Activated naive CD4-positive, alpha-beta T cell (primary cell): ENCODE results near the gene METTL16.
"Not testable (repeated sequence)": the region's sequence is repeated elsewhere in the genome, so short reads cannot be mapped to it uniquely, and the experiment has no call there.

Experiments
- DNase-seq, 4 experiments: peaks; one replicate each; lab custom pipeline; 2025; lab: John Stamatoyannopoulos, UW

METTL16 gene

DNA sequence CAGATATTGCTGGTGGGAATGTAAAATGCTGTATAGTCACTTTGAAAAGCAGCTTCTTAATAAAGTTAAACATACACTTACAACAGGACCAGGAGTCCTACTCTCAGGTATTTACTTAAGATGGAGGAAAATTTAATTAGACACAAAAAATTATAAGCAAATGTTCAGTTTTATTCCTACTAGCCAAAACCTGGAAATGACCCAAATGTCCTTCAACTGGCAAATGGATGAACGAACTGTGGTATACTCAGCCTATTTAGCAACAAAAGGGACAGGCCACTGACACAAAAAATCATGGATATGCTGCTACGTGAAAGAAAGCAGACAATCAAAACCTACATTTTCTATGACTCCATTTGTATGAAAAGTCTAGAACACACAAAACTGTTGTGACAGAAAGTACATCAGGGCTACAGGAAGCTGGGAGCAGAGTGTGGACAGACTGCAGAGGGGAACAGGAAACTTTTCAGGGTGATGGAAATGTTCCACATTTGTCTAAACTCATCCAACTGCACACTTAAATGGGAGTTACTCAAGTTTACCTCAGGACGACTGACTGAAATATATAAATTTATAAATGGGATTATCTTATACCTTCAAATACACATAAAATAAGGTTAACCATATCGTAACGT is 61.6 kb downstream of the METTL16 start:
- DNase-seq, result no peak

- no peak for DNase-seq
These were observed 62.2 kb downstream of the METTL16 start for GRCh38 chr17:2449486-2449885.

GRCh38 chr17:2447479-2447878 is 64.2 kb downstream of the METTL16 start:
- not testable (repeated sequence) for DNase-seq

DNA sequence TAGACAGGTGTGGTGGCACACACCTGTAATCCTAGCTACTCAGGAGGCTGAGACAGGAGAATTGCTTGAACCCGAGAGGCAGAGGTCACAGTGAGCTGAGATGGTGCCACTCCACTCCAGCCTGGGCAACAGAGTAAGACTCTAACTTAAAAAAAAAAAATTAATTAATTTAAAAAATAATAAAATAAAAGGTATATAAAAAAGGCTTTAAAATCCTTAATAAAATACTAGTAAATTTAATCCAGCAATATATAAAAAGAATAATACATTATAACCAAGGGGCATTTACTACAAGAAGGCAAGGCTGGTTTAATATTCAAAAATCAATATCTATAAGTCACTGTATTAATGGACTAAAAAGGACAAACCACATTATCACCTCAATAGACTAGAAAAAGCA is 66.0 kb downstream of the METTL16 start:
- no peak for DNase-seq

DNA sequence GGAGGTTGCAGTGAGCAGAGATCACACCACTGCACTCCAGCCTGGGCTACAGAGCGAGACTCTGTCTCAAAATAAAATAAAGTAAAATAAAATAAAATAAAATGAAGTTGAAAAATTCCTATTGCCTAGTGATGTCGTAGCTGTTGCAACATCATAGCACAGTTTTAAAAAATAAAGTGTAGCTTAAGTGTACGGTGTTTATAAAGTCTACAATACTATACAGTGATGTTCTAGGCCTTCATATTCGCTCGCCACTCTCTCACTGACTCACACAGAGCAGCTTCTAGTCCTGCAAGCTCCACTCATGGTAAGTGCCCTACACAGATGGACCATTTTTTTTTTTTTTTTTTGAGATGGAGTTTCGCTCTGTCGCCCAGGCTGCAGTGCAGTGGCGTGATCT is 67.3 kb downstream of the METTL16 start:
- DNase-seq, result no peak

DNA sequence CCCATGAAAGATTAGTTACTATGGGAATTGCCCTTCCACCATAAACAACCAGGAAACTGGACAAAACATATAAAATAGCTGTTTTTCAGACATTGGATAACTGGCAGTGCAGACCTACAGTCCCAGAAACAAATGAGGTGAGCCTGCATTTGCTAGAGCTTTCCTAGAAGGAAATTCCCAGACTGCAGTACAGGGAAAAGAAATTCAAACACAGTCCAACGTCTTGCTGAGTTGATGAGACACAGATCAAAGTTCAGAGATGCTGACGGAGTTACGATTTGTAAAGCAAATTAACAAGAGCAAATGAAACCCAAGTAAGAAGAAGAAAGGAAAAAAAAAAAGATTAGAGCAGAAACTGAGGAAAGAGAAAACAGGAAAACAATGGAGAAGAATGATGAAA is 69.5 kb downstream of the METTL16 start:
- DNase-seq, result no peak

DNA sequence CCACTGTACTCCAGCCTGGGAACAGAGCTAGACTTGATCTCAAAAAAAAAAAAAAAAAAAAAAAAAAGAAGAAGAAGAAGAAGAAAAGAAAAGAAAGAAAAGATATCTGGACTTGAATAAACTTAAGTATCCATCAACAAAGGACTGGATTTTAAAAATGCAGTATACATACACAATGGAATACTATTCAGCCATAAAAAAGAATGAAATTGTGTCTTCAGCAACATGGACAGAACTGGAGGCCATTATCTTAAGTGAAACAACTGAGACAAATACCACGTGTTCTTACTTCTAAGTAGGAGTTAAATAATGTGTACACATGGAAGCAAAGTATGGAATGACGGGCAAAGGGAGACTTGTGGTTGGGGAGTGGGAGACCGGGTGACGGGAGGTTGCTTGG is 70.8 kb downstream of the METTL16 start:
- no peak for DNase-seq

DNA sequence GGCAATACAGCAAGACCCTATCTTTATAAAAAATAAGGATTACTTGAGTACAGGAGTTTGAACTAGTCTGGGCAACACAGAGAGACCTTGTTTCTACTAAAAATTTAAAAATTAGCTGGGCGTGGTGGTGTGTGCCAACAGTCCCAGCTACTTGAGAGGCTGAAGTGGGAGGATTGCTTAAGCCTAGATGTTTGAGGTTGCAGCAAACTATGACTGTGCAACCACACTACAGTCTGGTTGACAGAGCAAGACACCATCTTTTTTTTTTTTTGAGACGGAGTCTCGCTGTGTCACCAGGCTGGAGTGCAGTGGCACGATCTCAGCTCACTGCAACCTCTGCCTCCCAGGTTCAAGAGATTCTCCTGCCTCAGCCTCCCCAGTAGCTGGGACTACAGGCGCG is 71.7 kb downstream of the METTL16 start:
- DNase-seq, result not testable (repeated sequence)

- DNase-seq, result no peak
These were observed 72.9 kb downstream of the METTL16 start for GRCh38 chr17:2438823-2439222.

DNA sequence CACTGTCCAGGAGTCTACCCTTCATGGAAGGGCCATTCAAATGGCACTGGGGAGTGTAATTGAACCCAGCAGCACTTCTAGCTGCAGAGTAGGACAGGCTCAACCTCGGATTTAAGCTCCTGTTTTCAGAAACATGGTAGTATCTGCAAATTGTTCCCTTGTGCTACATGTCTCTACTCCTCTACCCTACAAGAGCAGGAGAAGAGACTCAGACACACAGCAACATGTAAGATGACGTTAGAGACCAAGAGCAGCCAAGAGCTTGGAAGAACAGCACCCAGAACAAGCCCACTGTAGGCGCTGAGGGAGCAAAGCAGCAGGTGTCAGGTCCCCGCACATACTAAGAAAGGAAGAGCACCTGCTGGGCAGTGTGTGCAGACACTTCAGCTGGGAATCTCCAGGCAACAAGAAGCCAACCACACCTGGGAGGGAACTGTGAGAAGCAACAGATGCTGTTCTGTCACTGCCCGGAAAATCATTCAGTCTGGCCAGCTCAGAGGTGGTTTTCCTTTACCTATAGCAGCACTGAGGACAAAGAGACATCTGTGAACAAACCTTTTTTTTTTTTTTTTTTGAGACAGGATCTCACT is 75.3 kb downstream of the METTL16 start:
- no peak for DNase-seq

DNA sequence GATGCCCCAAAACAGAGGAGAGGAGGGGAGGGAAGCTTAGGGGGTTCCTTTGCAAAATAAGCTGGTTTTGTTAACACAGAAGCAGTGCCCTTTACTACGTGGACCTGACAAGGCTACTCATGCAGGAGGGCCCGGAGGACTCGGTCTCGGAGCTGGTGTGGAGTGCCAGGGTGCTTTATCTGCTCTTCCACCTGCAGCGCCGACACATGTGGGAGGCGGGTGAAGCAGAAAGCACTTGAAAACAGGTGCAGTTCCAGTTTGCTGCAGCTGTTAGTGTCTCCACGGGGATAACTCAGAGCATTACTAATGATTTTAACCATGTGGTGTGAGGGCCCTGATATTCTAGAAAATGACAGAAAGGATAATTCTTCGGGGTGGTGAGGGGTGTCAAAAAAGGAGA is 75.8 kb downstream of the METTL16 start:
- DNase-seq, result no peak

GRCh38 chr17:2435181-2435741 is 76.4 kb downstream of the METTL16 start:
- no peak for DNase-seq

GRCh38 chr17:2433696-2434095 is 78.0 kb downstream of the METTL16 start:
- no peak for DNase-seq

GRCh38 chr17:2427910-2428309 is 83.8 kb downstream of the METTL16 start:
- DNase-seq, result no peak

DNA sequence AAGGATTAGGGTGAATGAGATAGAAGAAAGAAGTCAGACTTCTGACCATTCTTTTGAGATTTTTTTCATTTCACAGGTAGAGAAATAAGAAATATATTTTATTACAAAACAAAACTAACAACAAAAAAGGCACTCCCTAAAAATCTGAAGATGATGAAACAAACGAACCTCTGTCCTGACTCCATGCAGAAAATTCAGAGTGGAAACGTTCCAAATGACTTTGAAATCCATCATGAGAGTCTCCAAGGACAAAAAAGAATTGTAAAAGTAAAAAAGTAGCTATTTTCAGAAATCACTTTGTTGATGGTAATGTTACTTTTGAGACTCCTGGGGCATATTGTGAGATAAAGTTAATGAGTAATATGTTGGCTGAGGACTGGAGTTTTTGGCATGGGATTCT is 84.5 kb downstream of the METTL16 start:
- no peak for DNase-seq

- no peak for DNase-seq
These were observed 88.4 kb downstream of the METTL16 start for GRCh38 chr17:2423271-2423670.

- no peak for DNase-seq
These were observed 90.2 kb downstream of the METTL16 start for GRCh38 chr17:2421315-2422147.

- DNase-seq, result no peak
These were observed 91.5 kb downstream of the METTL16 start for GRCh38 chr17:2420176-2420575.

- no peak for DNase-seq
These were observed 92.2 kb downstream of the METTL16 start for GRCh38 chr17:2419486-2419885.

DNA sequence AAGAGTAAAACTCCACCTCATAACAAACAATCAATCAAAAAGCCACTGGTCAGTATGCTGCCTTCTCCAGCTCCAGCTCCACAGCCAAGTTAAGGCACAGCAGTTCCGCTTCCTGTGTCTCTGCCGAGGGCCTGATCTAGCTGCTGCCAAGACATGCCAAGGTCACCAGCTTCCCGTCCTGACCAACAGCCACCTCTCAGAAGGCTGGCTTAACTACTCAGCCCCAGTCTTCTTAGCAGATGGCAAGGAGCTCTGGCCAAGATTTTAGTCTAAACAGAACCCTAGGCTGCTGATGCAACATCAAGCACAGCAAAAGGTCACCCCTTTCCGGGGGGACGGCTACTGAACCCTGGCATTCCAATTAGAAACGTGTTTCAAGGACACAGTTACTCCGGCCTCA is 93.1 kb downstream of the METTL16 start:
- DNase-seq, result no peak

- peak; percentile 73 to 85 (median 84) for DNase-seq
These were observed 95.5 kb downstream of the METTL16 start for GRCh38 chr17:2416010-2416734.

DNA sequence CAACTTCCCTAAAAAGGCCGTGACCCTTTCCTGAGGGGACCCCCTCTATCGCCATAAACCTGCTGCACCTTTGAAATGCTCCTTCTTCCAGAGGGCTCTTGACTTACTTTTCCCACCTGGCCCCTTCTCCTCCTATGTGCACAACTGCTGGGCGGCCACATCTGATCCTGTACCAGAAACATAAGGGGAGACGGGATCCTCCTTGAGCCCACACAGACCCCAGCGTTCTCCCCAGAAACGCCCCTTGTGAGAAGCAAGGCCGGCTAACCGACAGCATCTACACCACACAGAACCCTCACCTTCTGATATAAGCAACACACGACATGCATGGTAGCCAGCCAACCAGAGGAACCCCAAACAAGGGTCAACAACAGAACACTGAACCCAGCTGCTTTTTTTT is 96.6 kb downstream of the METTL16 start:
- no peak for DNase-seq
